Retinal pigment epithelial cell (primary cell): ENCODE data around the gene LRRC1.

Experiments
- DNase-seq: peaks from one replicate; pipeline ENCODE4 v3.0.0-alpha.2; 2010; ENCODE audit warnings: low read depth
- H3K4me3 ChIP-seq: 2 replicates; pipeline ENCODE4 v1.5.1; 2011; ENCODE audit warnings: mild to moderate bottlenecking, low read length, control low read depth, moderate library complexity
- TF ChIP-seq, protein P1 (sequence below): conservative IDR thresholded peaks from 2 replicates; pipeline ENCODE4 v1.5.1; 2011; ENCODE audit warnings: low read depth, low read length, control low read depth, inconsistent platforms

Gene LRRC1

GRCh38 chr6:53846250-53846649 is 51.4 kb downstream of the LRRC1 start:
- no peak for DNase-seq
- H3K4me3 ChIP-seq, result no peak overlapping the region
- TF ChIP-seq, protein P1, sequence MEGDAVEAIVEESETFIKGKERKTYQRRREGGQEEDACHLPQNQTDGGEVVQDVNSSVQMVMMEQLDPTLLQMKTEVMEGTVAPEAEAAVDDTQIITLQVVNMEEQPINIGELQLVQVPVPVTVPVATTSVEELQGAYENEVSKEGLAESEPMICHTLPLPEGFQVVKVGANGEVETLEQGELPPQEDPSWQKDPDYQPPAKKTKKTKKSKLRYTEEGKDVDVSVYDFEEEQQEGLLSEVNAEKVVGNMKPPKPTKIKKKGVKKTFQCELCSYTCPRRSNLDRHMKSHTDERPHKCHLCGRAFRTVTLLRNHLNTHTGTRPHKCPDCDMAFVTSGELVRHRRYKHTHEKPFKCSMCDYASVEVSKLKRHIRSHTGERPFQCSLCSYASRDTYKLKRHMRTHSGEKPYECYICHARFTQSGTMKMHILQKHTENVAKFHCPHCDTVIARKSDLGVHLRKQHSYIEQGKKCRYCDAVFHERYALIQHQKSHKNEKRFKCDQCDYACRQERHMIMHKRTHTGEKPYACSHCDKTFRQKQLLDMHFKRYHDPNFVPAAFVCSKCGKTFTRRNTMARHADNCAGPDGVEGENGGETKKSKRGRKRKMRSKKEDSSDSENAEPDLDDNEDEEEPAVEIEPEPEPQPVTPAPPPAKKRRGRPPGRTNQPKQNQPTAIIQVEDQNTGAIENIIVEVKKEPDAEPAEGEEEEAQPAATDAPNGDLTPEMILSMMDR, result no peak

GRCh38 chr6:53847796-53848314 is 53.0 kb downstream of the LRRC1 start:
- DNase-seq, result no peak
- TF ChIP-seq, protein P1, result no peak
- H3K4me3 ChIP-seq, result no peak overlapping the region

GRCh38 chr6:53850527-53850926 is 55.7 kb downstream of the LRRC1 start:
- TF ChIP-seq, protein P1, result no peak

DNA sequence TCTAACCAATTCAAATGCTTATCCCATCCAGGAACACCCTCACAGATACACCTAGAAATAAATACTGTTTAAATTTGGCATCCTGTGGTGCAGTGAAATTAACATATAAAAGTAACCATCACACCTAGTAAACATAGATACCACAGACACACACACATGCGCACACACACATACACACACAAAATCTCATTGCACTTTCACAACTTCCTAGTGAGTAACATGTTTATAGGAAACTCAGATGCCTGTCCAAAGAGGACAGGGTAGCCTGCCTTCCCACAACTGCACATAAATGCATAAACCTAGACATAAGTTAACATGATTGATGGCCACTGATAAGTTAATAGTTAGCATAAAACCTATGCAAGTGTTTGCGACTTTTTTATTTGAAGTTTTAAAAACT is 56.8 kb downstream of the LRRC1 start:
- TF ChIP-seq, protein P1, result no peak
- DNase-seq, result no peak
- H3K4me3 ChIP-seq, result no peak overlapping the region

More at GRCh38 chr6:53850527-53850926, 55.7 kb downstream of the LRRC1 start:
- DNase-seq, result no peak
- H3K4me3 ChIP-seq, result no peak overlapping the region

DNA sequence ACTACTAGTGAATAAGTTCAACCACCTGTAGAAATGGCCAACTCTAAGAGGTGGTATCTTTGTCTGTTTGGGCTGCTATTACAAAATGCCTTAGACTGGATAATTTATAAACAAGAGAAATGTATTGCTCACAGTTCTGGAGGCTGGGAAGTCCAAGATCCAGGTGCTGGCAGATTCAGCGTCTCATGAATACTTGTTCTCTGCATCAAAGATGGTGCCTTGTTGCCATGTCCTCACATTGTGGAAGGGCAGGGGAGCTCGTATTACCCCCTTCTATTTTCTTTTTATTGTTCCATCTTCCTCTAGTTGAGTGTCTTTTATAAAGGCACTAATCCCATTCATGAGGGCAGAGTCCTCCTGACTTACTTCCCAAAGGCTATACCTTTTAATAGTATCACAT is 58.0 kb downstream of the LRRC1 start:
- no peak for DNase-seq
- H3K4me3 ChIP-seq, result no peak overlapping the region
- TF ChIP-seq, protein P1, result no peak

- TF ChIP-seq, protein P1, result no peak
- no peak for DNase-seq
- H3K4me3 ChIP-seq, result no peak overlapping the region
Measured at GRCh38 chr6:53854843-53855567, 60.2 kb downstream of the LRRC1 start.

GRCh38 chr6:53855940-53856339 is 61.1 kb downstream of the LRRC1 start:
- no peak overlapping the region for H3K4me3 ChIP-seq
- no peak for DNase-seq
- TF ChIP-seq, protein P1, result no peak
